GM03348 (cell line): ENCODE data around the gene CCDC179.
A peak's percentile ranks its signal among the peaks of the same experiment; 100 is the strongest.

Experiments used
- DNase-seq: peaks from one replicate; pipeline ENCODE4 v3.0.0; 2012; ENCODE audit warnings: low spot score

The CCDC179 gene

DNA sequence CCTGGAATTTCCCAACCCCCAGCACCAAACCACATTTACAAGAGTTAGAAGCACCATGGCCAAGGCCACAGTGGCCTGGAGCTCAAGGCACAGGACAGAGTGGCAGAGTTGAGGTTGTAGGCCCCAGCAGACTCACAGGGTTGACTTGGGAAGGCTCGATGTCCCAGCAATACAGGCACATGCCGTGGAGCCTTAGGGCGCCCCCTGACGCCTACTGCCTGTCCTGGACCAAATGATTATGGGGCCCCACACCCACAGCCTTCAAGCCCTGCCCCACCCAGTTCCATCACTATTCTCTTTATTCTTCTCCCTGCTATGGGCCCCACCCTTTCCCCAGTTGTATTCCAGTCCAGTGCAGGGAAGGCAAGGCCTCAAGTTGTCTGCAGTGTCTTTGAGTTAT lies at the start of gene CCDC179:
Gene CCDC179, minus strand, starts transcription at position 234 of the 400 bp plus-strand sequence. Its CDS starts 53 bp downstream, at position 181.
- no peak for DNase-seq

DNA sequence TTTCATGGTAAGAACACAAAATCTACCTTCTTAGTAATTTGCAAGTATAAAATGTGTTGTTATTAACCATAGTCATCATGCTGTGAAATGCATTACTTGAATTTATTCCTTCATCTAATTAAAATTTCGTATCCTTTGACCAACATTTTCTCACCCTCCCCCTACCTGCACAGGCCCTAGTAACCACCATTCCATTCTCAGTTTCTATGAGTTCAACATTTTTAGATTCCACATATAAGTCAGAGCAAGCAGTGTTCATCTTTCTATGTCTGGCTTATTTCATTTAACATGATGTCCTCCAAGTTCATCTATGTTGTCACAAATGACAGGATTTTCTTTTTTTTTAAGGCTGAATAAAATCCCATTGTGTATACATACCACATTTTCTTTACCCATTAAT lies 43.5 kb upstream of the CCDC179 start:
- DNase-seq = no peak

DNA sequence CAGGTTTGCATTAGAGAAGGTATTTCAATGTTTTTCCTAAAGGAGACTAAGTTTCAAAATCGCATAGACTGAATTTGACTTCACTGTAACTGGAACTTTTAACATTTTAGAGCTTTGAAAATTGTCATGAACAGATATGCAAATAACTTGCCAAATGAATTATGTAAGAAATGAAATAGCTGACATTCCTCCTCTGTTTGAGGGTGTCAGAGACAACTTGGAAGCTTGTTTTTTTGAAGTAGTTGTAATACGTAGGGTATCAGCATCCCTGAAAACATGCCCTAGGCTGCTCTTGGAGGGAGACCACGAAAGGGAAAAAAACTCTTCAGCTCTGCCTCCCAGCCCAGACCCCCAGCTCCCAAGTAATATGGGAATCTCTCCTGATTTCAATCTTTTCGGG lies 41.3 kb upstream of the CCDC179 start:
- no peak for DNase-seq

DNA sequence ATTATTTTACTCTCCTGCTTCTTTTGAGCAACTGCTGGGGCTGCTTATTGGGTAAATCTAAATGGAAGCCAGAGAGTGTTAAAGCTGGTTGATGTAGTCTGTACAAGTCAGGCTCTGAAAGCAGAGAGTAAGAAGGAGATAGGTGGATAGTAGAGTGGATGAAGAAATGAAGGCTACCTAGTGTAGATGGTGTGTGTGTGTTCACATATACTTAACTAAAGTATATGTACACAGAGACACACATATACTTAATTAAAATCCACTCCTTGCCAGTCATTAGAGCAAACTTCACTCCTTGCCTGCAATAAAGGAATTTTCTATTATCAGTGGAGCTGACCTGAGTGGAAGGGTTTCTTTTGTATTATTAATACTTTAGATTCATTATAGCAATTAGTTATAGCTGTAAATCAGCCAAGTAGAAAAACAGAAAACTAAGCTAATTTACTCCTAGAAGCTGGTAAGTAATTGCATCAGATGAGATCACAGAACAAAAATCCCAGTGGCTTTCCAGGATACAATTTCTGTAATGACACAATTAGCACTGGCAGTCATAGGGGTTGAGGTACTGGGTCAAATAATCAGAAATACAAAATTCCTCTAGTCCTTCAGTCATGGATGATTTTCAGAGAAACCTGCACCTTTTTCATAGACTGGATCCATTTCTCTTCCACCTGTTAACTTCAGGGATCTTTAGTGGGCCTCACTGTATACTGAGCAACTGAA lies 40.7 kb upstream of the CCDC179 start:
- DNase-seq = no peak

DNA sequence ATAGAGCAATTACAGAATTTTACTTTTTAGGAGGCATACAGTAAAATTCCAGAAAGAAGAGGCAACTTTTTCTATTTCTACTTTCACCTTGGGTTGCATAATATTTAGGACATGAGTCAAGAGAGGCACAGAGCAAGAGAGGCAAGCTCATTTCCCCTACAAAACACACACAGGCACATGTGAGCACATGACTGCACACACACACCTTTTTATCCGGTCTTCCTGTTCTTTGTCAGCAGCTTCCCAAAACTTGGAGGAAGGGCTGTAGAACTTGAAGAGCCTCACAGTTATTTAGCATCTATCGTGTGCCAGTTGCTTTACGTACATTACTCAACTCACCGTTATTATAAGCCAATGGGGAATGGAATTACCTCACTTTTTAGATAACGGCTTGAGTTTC lies 37.8 kb upstream of the CCDC179 start:
- no peak for DNase-seq

DNA sequence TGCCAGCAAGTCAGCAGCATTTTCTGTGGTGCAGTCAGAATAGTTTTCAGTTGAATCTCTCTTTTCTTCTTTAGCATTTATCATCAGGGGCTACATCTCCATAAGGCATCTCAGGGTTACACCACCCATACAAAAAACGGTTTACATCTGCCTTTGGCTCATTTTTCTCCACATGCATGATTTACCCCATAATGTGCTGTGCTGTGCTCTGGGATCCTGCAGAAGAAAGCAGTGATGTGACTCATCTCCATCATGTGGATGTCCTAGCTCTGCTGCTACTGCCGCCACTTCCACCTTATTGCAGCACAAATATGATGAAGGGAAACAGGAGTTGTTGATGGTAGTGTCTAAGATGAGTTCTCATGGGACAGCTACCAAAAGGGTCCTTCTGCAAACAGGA lies 30.0 kb upstream of the CCDC179 start:
- no peak for DNase-seq

DNA sequence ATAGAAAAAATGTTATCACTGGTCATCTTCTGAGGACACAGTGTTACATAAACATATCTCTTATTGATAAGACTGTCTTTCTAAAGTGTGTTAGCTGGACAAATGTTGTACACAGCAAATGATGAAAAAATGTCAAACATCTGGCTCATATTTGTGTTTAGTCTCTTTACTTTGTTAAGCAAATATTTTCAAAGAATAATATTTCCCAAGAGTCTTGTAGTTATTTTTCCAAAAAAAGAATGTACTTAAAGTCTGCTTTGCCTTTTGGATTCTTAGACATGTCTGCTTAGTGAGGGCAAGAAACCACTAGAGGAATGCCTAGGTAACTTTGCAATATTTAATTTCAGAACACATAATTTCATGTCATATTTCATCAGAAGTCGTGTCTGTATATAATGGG lies 23.9 kb upstream of the CCDC179 start:
- DNase-seq = peak; percentile 12

DNA sequence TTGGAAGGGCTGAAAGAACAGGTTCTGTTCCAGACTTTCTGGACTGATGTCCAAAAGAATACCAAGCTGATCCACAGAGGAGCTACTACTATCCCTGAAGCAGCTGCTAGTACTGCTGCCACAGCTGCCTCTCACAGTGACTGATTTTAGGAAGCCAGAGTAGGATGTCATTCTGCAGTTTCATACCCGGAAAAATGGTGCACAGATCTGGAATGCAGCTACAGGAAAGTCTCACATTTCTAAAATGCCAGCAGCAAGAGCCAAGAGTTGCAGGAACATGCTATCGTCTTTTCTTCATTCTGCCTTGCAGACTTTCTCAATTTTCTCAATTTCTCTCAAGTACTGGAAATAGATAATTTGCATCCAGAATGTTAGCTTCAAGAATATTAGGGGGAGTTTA lies 19.4 kb upstream of the CCDC179 start:
- DNase-seq = peak; percentile 14

DNA sequence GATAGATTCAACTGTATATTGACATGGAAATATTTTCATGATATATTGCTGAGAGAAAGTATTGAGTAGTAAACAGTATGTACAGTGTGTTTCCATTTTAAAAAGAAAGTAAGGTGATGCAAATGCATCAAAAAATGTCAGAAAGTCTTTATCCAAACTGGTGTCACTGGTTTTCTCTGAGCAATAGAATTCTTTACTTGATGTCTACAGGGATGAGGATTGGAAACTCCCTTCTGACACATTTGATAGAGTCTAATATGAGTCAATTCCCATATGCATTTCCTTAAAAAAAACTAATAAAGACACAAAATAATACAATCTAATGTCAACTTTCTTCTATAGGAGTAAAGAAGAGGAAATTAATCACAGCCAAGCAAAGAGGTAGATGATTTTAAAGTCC lies 18.3 kb upstream of the CCDC179 start:
- DNase-seq = no peak

DNA sequence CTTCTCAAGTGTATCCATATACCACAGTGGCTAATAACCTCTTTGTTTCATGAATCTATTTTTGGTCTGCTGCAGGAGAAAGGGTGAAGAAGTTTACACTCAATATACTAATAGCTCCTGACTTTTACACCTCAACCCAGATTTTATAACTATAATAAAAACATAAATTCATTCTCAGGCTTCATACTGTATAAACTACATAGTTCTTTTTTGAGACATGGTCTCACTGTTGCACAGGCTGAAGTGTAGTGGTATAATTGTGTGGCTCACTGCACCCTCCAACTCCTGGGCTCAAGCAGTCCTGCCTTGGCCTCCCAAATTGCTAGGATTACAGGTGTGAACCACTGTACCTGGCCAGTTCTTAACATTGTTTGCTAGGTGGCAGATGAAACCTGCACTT lies 17.8 kb upstream of the CCDC179 start:
- DNase-seq = no peak

DNA sequence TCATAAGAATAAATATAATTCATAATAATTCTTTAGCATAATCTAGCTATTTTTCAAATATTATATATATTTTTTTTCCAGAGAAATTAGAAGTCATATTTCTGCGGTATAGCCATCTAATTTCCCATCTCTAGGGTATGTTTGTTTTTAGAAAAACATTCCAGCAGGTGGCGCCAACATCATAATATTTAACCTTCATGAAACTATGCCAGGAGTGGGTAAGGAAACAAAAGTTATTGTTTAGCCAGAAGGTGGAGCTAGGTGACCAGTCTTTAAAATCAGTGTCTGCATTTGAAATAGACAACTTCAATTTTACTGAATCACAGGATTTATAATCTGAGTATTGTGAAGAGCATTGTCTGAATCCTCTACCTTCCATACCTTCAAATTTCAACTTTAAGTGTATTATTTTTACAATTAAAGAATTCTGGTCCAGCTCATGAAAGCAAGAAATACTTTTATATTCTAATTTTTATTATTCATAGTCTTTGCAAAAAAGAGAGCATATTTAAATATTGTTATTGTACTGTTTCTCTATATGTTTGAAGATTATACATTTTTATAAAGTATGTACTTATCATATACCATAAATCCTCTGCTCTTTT lies 15.7 kb upstream of the CCDC179 start:
- DNase-seq = peak; percentile 66

DNA sequence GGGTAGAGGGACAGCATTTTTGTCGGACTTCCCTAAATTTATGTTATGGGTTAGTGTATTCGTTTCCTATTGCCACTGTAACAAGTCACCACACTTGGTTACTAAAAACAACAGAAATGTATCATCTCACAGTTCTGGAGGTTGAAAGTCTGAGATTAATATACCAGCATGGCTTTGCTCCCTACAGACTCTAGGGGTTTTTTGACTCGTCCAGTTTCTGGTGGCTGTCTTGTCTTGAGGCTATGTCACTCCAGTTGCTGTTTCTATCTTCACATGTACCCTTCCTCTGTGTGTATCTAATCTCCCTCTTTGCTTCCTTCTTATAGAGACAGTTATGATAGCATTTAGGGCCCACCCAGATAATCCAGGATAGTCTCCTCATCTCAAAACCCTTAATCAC lies 9.1 kb upstream of the CCDC179 start:
- no peak for DNase-seq

DNA sequence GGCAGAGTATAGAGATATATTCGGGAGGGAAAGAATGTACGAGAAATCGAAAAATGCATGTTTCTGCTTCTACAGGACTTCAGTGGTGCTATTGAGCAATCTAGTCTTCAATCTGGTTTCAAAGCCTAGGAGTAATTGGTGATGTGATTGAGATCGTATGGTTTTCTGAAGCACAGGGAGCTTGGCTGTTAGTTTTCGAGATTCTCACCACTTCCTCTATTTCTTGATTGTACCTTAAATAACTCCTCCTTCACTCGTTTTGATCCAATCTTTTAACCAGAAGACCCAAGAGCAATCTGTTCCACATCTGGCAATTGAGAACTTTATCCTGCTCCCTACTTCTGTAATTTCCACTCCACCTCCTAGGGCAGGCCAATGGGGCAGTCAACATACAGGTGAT lies 518 bp downstream of the CCDC179 start:
- no peak for DNase-seq

DNA sequence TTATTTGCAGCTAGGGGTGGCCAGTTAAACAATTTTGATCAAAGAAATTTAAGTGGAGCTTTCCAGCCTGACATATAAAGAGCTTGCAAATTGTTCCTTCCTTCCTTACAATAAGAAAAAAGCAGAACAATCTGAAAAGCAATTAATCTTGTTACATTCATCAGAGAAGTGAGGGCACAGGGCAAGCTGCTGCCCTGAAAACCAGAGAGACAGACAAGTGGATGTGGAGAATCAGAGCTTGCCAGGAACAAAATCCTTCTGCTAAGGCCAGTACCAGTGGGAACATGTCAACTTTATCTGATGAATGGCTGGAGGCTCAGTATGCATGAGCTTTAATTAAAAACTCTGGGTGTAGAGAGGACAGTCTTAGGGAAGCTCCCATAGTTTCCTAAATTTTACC lies 8.8 kb downstream of the CCDC179 start:
- no peak for DNase-seq

DNA sequence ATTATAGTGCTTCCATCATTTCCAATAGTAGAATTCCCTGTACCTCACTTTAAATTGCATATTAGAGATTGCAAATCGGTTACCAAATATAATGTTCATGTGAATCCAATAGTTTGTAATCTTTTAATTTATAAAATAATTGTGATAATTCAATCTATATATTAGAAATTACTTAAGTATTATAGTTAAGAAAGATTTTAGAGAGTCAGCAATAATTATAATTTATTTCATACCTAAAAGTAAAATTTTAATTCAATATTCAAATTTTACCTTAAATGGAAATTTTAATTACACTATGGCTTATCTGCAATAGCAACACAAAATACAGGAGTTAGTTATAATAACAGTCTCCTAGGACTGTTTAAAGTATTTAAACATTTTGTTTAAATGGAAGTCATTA lies 13.5 kb downstream of the CCDC179 start:
- DNase-seq = no peak

DNA sequence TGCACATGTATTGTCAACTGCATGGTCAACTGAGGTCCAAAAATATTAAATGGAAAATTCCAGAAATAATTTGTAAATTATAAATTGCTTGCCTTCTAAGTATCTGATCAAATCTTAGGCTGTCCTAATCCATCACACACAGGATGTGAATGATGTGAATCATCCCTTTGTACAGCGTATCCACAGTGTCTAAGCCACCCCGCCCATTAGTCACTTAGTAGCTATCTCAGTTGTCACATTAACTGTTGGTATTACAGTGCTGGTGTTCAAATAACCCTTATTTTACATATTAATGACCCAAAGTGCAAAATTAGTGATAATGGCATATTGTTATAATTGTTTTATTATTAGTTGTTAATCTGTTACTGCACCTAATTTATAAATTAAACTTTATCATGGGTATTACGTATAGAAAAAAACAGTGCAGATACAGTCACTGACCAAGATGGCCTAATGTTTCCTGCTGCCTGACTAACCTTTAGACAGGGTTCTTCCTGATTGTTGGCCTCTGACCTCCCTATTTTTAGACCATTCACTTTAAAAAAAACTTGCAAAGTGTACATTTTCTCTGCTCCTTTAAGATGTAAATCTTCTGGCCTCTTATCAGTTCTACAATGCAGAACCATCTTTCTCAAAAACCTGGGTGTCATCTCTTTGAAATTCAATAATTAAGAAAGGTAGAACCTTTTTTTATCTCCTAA lies 27.8 kb downstream of the CCDC179 start:
- no peak for DNase-seq

DNA sequence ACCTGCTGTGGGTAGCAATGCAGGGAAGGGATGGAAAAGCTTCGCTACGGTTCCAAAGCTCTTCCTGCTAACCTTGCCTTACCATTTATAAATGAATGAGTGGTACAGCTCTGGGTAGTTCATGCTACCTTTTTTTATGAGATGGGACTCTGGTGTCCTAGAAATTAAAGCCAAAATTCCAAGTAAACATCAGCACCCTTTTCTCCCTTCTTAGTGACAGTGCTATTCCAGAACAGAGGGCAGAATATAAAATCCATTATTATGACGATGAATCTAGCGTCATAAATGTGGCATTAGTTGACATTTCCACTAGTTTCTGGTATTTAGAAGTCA lies 30.2 kb downstream of the CCDC179 start:
- no peak for DNase-seq

DNA sequence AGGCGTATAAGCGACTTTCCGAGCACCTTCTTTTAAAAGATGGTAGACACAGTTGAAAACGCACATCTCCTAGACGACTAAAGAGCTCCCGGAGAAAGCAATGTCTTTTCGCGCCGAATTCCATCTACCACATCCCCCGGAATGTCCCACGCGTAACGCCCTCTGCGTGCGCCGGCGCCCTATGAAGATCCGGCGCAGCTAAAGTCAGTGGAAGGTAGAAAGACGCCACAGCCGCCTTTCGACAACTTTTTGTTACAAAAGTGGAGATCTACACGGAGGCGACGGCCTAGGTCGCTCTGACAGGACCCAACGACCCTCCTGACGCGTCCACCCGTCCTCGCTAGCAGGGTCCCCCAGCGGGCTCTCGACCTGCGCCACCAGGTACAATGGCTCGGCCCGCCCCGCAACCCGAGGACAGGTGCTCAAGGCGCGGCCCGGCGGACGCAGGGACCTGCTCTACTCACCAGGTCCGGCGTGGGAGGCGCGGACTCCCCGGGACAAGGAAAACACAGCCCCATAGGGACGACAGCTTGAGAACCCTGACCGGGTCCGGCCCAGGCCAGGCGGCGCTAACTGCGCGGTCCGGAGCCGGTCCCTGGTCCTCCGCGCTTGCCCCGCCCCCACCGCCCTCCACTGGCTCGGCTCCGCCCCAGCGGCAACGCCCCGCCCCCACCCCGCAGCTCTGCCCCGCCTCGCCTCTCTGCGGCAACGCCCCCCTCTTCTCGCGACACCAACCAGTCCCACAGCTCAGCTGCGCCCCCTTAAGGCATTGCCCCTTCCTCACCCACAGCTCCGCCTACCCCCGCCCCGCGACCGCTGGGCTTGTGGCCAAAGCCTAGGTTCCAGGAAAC lies 30.8 kb downstream of the CCDC179 start, which contains the start of gene SVIP:
Gene SVIP, minus strand, starts transcription at position 571 of the 851 bp plus-strand sequence. Its CDS starts 53 bp downstream, at position 518.
- peak; percentile 93 for DNase-seq

DNA sequence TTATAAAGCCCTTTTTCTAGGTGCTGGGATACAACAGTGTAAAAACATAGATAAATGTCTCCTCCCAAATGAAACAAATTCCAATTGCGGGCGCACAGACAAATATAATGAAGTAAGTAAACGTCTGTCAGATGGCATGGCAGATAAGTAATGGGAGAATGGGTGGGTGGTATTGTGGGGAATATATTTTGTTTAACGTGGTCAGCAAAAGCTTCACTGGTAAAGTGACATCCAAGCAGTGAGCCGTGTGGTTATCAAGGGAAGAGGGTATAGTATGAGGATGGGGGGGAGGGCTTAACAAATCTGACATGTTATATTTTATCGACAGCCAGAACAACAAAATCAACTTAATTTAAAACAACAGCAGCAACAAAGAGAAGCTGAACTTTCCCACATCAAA lies 31.9 kb downstream of the CCDC179 start:
- no peak for DNase-seq

DNA sequence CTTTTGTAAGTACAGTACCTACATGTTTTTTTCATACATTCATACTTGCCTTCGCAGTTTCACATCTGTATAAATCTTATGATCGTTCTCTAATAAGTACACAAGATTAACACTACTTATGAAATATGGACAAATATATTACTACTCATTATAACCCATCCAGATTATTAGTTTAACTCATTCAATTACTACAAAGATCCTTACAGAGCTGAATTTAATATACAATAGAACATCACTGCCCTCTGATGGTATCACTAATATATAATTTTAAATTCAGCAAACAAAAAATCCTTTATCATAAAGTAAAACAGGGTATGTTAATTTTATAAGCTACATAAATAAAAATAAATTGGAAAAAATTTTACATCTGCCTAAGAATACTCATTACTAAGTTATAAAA lies 38.1 kb downstream of the CCDC179 start:
- DNase-seq = no peak

DNA sequence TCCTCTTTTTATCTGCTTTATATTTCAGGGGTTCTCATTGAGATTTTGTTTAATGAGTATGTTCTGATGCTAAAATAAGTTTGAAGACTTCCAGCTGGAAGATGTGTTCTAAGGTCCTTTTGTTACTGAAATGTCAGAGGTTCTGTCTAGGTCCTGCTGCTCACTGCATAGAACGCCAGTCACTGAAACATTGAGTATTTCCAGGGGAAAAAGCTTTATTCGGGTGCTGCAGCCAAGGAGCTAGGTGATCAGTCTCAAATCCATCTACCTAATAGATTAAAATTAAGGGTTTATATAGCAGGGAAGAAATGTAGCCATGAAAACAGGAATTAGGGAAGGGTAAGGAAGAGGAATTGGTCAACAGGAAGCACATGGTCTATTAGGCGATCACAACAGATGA lies 50.4 kb downstream of the CCDC179 start:
- DNase-seq = no peak

DNA sequence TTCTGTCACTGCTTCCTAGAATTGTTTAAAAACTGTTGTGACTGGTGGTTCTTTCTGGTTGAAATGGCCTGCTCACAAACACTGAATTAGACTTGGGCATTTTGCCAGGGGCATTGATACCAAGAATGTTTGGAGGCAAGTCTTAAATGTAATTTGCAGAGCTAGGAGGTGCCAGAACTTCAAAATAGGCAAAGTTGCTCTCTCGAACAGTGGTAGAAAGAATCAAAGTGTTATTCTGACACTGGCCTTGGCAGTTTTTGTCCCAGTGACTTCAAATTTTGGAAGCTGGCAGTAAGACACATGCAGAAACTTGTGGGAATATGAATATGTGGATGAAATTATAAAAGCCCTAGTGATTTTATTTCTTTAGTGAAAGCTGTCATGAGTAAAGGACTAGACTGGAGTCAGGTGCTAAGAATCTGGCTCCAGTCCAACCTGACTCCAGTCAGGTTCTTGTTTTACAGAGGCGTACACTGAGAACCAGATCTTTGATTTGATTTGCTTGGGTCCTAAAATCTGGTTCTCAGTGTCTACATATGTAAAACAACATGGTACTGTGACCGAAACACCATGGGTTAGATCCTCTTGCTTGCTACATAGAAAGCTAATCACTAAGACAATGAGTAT lies 51.6 kb downstream of the CCDC179 start:
- no peak for DNase-seq
